ENCODE measurements around the gene VWF.

The VWF gene

GRCh38 chr12:6058481-6059161 is 65.8 kb downstream of the VWF start:
- no peak for DNase-seq (ENCODE audit: low read depth)

- DNase-seq (ENCODE audit: low read depth) = no peak
Measured at GRCh38 chr12:6057700-6058099, 66.8 kb downstream of the VWF start.

GRCh38 chr12:6056406-6057240 is 67.8 kb downstream of the VWF start:
- no peak for DNase-seq (ENCODE audit: low read depth)

GRCh38 chr12:6053541-6053940 is 70.9 kb downstream of the VWF start:
- no peak for DNase-seq (ENCODE audit: low read depth)

GRCh38 chr12:6052940-6053329 is 71.5 kb downstream of the VWF start:
- DNase-seq (ENCODE audit: low read depth) = no peak

GRCh38 chr12:6052206-6052939 is 72.1 kb downstream of the VWF start:
- DNase-seq (ENCODE audit: low read depth) = no peak

- DNase-seq (ENCODE audit: low read depth) = no peak
Measured at GRCh38 chr12:6049992-6050391, 74.5 kb downstream of the VWF start.

GRCh38 chr12:6049587-6049986 is 74.9 kb downstream of the VWF start:
- DNase-seq (ENCODE audit: low read depth) = no peak

GRCh38 chr12:6047249-6048237 is 76.9 kb downstream of the VWF start:
- DNase-seq (ENCODE audit: low read depth) = no peak

- no peak for DNase-seq (ENCODE audit: low read depth)
Measured at GRCh38 chr12:6046511-6047180, 77.8 kb downstream of the VWF start.

GRCh38 chr12:6045438-6045837 is 79.0 kb downstream of the VWF start:
- DNase-seq (ENCODE audit: low read depth) = no peak

- no peak for DNase-seq (ENCODE audit: low read depth)
Measured at GRCh38 chr12:6044082-6044481, 80.4 kb downstream of the VWF start.

- DNase-seq (ENCODE audit: low read depth) = no peak
Measured at GRCh38 chr12:6042446-6042845, 82.0 kb downstream of the VWF start.

- no peak for DNase-seq (ENCODE audit: low read depth)
Measured at GRCh38 chr12:6041891-6042290, 82.6 kb downstream of the VWF start.

- no peak for DNase-seq (ENCODE audit: low read depth)
Measured at GRCh38 chr12:6040815-6041214, 83.7 kb downstream of the VWF start.

GRCh38 chr12:6039894-6040601 is 84.4 kb downstream of the VWF start:
- DNase-seq (ENCODE audit: low read depth) = no peak

GRCh38 chr12:6038160-6038559 is 86.3 kb downstream of the VWF start:
- DNase-seq (ENCODE audit: low read depth) = no peak

- no peak for DNase-seq (ENCODE audit: low read depth)
Measured at GRCh38 chr12:6037459-6037858, 87.0 kb downstream of the VWF start.

GRCh38 chr12:6036509-6036908 is 88.0 kb downstream of the VWF start:
- DNase-seq (ENCODE audit: low read depth) = no peak

- DNase-seq (ENCODE audit: low read depth) = no peak
Measured at GRCh38 chr12:6034596-6034995, 89.9 kb downstream of the VWF start.
